ENCODE measurements around the gene GGA2. TPM values are rescaled to one million over a fixed set of nuclear protein-coding genes. Genes with fewer than 3 reads are reported as not detected.
"Not testable (repeated sequence)": the region's sequence is repeated elsewhere in the genome, so short reads cannot be mapped to it uniquely, and the experiment has no call there.

Gene GGA2
- total RNA-seq, 1 donor from 2014 or later = 93.4 TPM

DNA sequence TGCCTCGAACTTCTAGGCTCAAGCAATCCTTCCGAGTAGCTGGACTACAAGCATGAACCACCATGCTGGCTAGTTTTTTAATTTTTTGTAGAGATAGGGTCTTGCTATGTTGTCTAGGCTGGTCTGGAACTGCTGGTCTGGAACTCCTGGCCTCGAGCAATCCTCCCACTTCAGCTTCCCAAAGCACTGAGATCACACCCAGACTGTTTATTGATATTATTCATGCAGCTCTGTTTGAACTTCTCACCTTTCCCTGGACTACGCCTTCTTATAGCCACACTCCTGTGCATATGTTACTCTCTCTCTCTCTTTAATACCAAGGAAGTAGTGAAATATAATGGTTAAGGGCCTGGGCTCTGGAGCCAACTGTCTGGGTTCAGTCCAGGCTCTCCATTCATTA, 61.9 kb downstream of the GGA2 start:
- peaks cover 20% of the 10 kb centered on the region for H3K4me1 Mint-ChIP-seq
- no peaks in the 10 kb centered on the region for H3K9me3 Mint-ChIP-seq
- TF ChIP-seq, protein P1, sequence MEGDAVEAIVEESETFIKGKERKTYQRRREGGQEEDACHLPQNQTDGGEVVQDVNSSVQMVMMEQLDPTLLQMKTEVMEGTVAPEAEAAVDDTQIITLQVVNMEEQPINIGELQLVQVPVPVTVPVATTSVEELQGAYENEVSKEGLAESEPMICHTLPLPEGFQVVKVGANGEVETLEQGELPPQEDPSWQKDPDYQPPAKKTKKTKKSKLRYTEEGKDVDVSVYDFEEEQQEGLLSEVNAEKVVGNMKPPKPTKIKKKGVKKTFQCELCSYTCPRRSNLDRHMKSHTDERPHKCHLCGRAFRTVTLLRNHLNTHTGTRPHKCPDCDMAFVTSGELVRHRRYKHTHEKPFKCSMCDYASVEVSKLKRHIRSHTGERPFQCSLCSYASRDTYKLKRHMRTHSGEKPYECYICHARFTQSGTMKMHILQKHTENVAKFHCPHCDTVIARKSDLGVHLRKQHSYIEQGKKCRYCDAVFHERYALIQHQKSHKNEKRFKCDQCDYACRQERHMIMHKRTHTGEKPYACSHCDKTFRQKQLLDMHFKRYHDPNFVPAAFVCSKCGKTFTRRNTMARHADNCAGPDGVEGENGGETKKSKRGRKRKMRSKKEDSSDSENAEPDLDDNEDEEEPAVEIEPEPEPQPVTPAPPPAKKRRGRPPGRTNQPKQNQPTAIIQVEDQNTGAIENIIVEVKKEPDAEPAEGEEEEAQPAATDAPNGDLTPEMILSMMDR (conservative IDR thresholded peaks at IDR 0.05) = no peak
- H3K27me3 Mint-ChIP-seq (ENCODE audit: low read depth) = peaks cover 4% of the 10 kb centered on the region
- H3K36me3 Mint-ChIP-seq (ENCODE audit: low read depth) = no peaks in the 10 kb centered on the region
- DNase-seq (ENCODE audit: low read depth, low spot score) = no peak
- no peak overlapping the region for H3K27ac Mint-ChIP-seq (ENCODE audit: unreplicated experiment)
- H3K4me3 Mint-ChIP-seq = no peak overlapping the region

DNA sequence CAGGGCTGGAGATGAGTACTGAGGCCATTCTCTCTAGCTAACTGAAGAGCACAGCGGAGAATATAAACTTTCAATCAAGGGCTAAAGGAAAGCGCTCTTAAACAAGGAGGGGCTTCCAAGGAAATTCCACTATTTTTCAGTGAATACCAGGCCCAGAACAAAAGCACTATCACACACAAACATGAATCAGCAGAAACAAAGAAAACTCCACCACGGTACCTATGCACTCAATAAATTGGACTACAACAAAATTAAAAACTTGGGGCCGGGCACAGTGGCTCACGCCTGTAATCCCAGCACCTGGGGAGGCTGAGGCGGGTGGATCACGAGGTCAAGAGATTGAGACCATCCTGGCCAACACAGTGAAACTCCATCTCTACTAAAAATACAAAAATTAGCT, 72.8 kb downstream of the GGA2 start:
- not testable (repeated sequence) for H3K4me1 Mint-ChIP-seq; DNase-seq (ENCODE audit: low read depth, low spot score); H3K36me3 Mint-ChIP-seq (ENCODE audit: low read depth); H3K4me3 Mint-ChIP-seq; H3K27me3 Mint-ChIP-seq (ENCODE audit: low read depth); H3K27ac Mint-ChIP-seq (ENCODE audit: unreplicated experiment); H3K9me3 Mint-ChIP-seq

DNA sequence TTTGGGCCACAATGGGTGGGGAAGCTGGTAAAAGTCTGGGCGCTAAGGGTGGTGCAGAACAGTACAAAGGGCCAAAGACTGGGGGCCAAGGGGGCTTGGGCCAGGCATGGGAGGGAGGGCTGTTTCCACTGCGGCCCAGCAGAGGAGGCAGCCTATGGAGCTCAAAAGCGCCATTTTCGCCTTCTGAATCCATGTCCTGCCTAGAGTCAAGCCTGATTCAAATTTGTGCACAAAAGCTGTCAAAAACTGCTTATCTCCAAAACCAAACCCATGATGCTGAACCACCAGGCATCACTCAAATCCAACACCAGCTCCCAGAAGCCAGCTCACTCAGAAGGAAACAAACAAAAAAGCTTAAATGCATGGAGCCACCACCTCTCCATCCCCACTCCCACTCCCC, 73.3 kb downstream of the GGA2 start:
- Mint-ChIP-seq H3K27ac (ENCODE audit: unreplicated experiment) (no peak overlapping the region), H3K9me3 (no peaks in the 10 kb centered on the region), H3K4me1 (no peaks in the 10 kb centered on the region), H3K27me3 (ENCODE audit: low read depth) (no peaks in the 10 kb centered on the region), H3K36me3 (ENCODE audit: low read depth) (peaks cover 2% of the 10 kb centered on the region), H3K4me3 (no peak overlapping the region)
- TF ChIP-seq, protein P1 (conservative IDR thresholded peaks at IDR 0.05) = no peak
- DNase-seq (ENCODE audit: low read depth, low spot score) = no peak

DNA sequence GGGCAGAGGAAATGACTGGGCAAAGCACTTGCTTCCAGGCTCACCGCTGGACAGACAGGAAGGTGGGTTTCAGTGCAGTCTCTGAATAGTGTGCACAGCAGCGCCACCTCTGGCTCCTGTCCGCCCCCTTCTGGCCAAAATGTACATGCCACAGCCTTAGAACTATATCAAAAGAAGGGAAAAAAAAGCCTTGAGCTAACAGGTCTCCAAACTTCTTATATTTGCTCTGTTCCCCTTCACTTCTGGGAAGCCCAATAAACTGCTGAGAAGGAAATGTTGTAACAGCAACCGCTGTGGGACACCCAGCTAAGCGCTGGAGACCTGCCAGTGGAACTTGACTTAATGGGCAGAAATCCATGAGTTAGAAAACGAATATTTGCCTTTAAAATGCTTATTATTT, 74.8 kb downstream of the GGA2 start:
- TF ChIP-seq, protein P1 (conservative IDR thresholded peaks at IDR 0.05) = peak; percentile 86
- Mint-ChIP-seq H3K27me3 (ENCODE audit: low read depth) (no peaks in the 10 kb centered on the region), H3K4me3 (no peak overlapping the region), H3K27ac (ENCODE audit: unreplicated experiment) (no peak overlapping the region), H3K36me3 (ENCODE audit: low read depth) (peaks cover 2% of the 10 kb centered on the region), H3K9me3 (no peaks in the 10 kb centered on the region), H3K4me1 (no peaks in the 10 kb centered on the region)
- DNase-seq (ENCODE audit: low read depth, low spot score) = peak; percentile 69

DNA sequence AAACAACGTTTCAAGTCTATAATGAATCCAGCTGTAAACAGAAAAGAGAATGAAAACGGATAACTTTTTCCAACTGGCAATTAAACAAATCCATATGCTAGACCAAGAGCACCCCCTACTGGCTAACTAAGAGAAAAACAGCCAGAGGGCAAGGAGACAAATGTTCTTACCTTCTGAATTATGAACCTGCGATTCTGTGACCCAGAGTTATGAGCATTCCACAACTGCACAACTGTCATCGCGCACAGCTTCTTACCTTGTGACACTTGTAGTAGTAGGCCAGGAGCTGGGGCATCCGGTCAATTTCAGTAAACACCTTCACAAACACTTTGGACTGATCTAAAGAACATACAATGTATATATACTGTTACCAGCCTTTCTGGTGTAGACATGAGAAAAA, 75.9 kb downstream of the GGA2 start:
- no peak overlapping the region for H3K4me3 Mint-ChIP-seq
- peak; percentile 26 for DNase-seq (ENCODE audit: low read depth, low spot score)

DNA sequence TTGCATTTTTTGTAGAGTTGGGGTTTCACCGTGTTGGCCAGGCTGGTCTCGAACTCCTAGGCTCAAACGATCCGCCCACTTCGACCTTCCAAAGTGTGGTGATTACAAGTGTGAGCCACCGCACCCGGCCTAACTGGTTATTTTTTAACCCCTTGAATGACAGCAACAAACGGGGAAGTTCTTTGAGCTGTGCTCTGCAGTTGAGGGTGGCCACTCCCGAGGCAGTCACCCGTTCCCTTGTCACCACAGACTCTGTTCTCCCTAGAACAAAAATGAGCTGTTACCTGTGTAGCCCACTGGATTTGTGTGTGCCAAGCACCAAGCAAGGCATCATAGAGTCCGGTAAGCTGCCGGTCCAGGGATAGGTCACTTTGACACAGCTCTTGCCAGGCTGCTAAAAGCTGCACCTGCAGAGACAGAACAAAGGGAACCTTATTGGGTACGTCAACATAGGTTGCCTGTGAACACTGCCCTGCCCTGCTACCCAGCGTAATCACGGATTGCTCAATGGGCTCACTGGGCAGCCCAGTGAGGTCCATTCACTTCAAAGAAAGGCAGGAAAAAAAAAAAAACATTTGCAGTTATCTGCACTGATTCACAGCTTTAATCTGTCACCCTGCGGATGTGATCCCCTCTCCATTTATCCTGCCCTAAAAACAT, 76.9 kb downstream of the GGA2 start:
- no peaks in the 10 kb centered on the region for H3K9me3 Mint-ChIP-seq
- H3K27me3 Mint-ChIP-seq (ENCODE audit: low read depth) = no peaks in the 10 kb centered on the region
- no peak for DNase-seq (ENCODE audit: low read depth, low spot score)
- H3K4me1 Mint-ChIP-seq = no peaks in the 10 kb centered on the region
- no peak overlapping the region for H3K27ac Mint-ChIP-seq (ENCODE audit: unreplicated experiment)
- H3K36me3 Mint-ChIP-seq (ENCODE audit: low read depth) = no peaks in the 10 kb centered on the region
- TF ChIP-seq, protein P1 (conservative IDR thresholded peaks at IDR 0.05) = no peak
- H3K4me3 Mint-ChIP-seq = no peak overlapping the region

More for the DNA sequence above, 75.9 kb downstream of the GGA2 start:
- Mint-ChIP-seq H3K36me3 (ENCODE audit: low read depth) (peaks cover 1% of the 10 kb centered on the region), H3K27ac (ENCODE audit: unreplicated experiment) (no peak overlapping the region), H3K27me3 (ENCODE audit: low read depth) (no peaks in the 10 kb centered on the region), H3K4me1 (no peaks in the 10 kb centered on the region), H3K9me3 (no peaks in the 10 kb centered on the region)
- TF ChIP-seq, protein P1 (conservative IDR thresholded peaks at IDR 0.05) = peak; percentile 93
